ENCODE results near the gene LRP1-AS.

Gene LRP1-AS

DNA sequence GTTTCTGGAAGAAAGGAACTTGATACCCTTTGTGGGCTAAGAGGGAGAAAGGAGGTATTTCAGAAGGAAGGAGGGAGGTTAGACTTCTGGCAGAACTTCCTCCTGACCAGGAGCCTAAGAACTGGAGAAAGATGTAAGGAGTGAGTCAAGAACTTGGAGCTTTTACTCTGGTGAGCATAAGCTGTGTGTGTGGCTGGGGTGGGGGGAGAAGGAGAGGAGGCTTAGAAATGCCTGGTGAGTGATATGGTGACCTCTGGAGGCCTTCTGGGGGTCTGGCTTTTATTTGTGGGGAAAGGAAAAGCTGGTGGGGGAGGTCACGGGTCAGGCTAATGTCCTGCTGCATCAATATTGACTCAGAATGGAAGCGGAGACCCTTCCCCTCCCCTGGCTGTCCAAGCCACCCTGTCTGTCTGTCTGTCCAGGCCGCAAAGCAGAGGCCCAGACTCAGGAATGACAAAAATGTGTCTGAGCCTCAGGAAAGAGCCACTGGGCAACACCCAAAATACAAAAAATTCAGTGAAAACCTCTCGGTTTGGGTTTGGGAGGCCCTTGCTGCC is 14.3 kb downstream of the LRP1-AS start:
- peaks cover 52 to 54% of the 10 kb centered on the region in 2 donors for H3K4me1 ChIP-seq (ENCODE audit: control insufficient read depth in 1 of 2, insufficient read depth in 2 of 2, low read length in 2 of 2)
- H3K9ac ChIP-seq (ENCODE audit: low read depth in 1 of 2, low read length in 2 of 2): peak overlapping the region in 1 of 2 donors; percentile 23
- H3K4me3 ChIP-seq (ENCODE audit: low read depth in 1 of 2, low read length in 2 of 2): peak overlapping the region in 1 of 2 donors; percentile 8

DNA sequence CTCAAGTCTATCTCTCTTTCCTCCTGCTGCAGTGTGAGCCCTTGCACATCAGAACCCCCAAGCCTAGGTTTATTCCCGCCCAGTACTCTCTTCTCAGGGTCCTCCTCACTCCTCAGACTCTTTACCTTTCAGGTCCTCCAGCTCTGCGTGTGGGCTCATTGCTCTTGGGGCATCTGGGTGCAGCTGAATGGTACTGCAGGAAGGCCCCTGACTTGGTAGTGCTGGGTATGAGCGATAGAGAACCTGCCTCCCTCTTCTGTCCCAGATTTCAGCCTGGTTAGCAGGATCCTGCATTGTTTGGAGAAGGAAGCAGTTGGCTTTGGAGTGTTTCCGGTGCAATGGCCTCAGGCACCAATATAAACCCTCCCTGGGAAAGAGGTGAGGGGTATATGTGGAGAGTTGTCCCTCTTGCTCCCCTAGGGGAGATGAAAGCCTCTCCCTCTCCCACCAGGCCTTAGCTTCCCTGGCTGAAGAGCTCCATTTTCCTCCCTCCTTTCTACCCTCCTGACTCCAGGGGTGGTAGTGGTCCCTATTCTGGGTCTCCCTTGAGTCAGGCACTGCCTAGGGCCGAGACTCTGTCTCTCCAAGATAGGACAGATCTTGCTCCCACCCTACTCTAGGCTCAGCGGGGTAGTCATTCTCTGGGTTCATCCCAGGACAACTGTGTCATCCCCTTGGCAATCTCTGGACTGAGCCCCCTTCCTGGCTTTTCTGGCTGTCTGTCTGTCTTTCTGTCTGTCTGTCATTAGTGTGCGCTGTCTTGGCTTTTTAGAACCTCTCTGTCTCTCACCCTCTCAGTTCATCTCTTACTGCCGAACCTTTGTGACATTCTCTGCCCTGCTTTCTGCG is 15.3 kb downstream of the LRP1-AS start:
- H3K4me3 ChIP-seq (ENCODE audit: low read depth in 1 of 2, low read length in 2 of 2): peak overlapping the region in 1 of 2 donors; percentile 8
- no peaks in the 10 kb centered on the region for H3K27me3 ChIP-seq (ENCODE audit: control insufficient read depth in 1 of 2, insufficient read depth in 2 of 2, low read length in 2 of 2)
- H3K9ac ChIP-seq (ENCODE audit: low read depth in 1 of 2, low read length in 2 of 2): peak overlapping the region in 1 of 2 donors; percentile 23
- peaks cover 0 to 4% of the 10 kb centered on the region in 2 donors for H3K36me3 ChIP-seq (ENCODE audit: control insufficient read depth in 1 of 2, insufficient read depth in 2 of 2, low read length in 2 of 2)
- no peaks in the 10 kb centered on the region for H3K9me3 ChIP-seq (ENCODE audit: control insufficient read depth in 1 of 2, low read length in 2 of 2)
- H3K27ac ChIP-seq (ENCODE audit: low read depth, low read length): no peak overlapping the region
- H3K4me1 ChIP-seq (ENCODE audit: control insufficient read depth in 1 of 2, insufficient read depth in 2 of 2, low read length in 2 of 2): peaks cover 46 to 50% of the 10 kb centered on the region in 2 donors

More for the DNA sequence above, 14.3 kb downstream of the LRP1-AS start:
- H3K27me3 ChIP-seq (ENCODE audit: control insufficient read depth in 1 of 2, insufficient read depth in 2 of 2, low read length in 2 of 2): no peaks in the 10 kb centered on the region
- no peak overlapping the region for H3K27ac ChIP-seq (ENCODE audit: low read depth, low read length)
- no peaks in the 10 kb centered on the region for H3K9me3 ChIP-seq (ENCODE audit: control insufficient read depth in 1 of 2, low read length in 2 of 2)
- peaks cover 0 to 4% of the 10 kb centered on the region in 2 donors for H3K36me3 ChIP-seq (ENCODE audit: control insufficient read depth in 1 of 2, insufficient read depth in 2 of 2, low read length in 2 of 2)

DNA sequence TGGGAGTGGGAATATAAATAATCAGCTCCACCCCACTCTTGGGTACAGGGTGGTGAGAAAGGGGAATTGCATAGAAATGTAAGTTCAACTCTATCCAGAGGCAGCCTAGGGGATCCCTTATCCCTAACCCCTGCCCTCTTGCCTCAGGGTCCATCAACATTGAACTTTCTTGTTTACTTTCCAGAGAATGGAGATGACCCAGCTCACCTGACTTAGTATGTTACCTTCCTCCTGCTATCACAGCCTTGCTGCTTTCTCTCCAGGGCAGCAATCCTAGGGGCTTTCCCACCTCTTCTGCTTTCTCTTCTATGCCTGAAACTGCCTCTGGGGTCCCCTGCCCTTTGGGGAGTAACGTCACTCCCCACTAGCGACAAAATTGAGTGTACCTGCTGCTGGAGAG is 16.5 kb downstream of the LRP1-AS start:
- H3K36me3 ChIP-seq (ENCODE audit: control insufficient read depth in 1 of 2, insufficient read depth in 2 of 2, low read length in 2 of 2): peaks cover 0 to 4% of the 10 kb centered on the region in 2 donors
- H3K9me3 ChIP-seq (ENCODE audit: control insufficient read depth in 1 of 2, low read length in 2 of 2): no peaks in the 10 kb centered on the region
- H3K9ac ChIP-seq (ENCODE audit: low read depth in 1 of 2, low read length in 2 of 2): peak overlapping the region; percentile 26 to 85
- no peaks in the 10 kb centered on the region for H3K27me3 ChIP-seq (ENCODE audit: control insufficient read depth in 1 of 2, insufficient read depth in 2 of 2, low read length in 2 of 2)
- H3K4me1 ChIP-seq (ENCODE audit: control insufficient read depth in 1 of 2, insufficient read depth in 2 of 2, low read length in 2 of 2): peaks cover 52 to 53% of the 10 kb centered on the region in 2 donors
- peak overlapping the region; percentile 41 to 82 for H3K4me3 ChIP-seq (ENCODE audit: low read depth in 1 of 2, low read length in 2 of 2)
- H3K27ac ChIP-seq (ENCODE audit: low read depth, low read length): no peak overlapping the region

DNA sequence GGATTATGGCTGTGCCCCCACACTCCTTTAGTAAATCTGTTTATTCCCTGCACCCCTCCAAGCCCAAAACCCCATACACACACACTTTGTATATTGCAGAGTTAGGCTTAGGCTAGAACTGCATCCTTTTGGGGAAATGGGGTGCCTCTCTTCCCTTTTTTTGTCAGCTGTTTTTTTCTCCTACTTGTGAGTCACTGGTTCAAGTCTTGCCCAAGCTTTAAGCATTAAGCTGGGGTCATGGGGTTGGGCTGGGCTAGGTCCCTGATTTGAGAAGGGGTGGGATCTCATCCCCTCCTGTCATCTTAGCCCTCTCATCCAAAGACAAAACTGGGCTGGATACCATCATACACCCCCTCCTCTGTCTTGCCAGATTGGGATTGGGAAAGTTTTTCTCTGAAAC is 17.5 kb downstream of the LRP1-AS start:
- H3K4me3 ChIP-seq (ENCODE audit: low read depth in 1 of 2, low read length in 2 of 2): peak overlapping the region; percentile 82 to 89
- H3K4me1 ChIP-seq (ENCODE audit: control insufficient read depth in 1 of 2, insufficient read depth in 2 of 2, low read length in 2 of 2): peaks cover 44 to 48% of the 10 kb centered on the region in 2 donors
- H3K9me3 ChIP-seq (ENCODE audit: control insufficient read depth in 1 of 2, low read length in 2 of 2): no peaks in the 10 kb centered on the region
- H3K9ac ChIP-seq (ENCODE audit: low read depth in 1 of 2, low read length in 2 of 2): peak overlapping the region; percentile 63 to 85
- H3K27me3 ChIP-seq (ENCODE audit: control insufficient read depth in 1 of 2, insufficient read depth in 2 of 2, low read length in 2 of 2): no peaks in the 10 kb centered on the region
- peak overlapping the region; percentile 42 for H3K27ac ChIP-seq (ENCODE audit: low read depth, low read length)
- peaks cover 0 to 4% of the 10 kb centered on the region in 2 donors for H3K36me3 ChIP-seq (ENCODE audit: control insufficient read depth in 1 of 2, insufficient read depth in 2 of 2, low read length in 2 of 2)

DNA sequence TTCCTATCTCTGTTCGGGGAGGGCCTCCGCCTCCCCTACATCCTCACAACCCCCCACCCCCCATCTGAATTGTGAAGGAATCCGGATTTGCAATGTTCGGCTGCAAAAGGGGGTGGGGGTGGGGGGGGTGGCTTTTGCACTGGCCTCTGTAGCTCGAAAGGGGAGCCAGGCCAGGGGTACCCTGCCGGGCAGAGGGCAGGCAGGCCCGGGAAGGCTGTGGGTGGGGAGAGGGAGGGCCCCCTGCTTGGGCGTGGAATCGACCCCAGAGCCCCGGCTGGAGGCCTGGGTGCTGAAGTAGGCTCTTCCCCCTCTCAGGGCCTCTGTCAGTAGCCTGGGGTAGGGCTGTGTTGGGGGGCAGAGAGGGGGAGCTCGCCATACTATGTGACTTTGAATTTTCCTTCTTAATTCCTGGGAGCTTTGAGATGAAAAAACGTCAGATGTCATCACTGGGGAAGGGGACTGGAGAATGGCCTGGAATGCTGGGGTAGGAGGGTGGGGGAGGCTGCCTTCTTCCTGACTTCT is 18.0 kb downstream of the LRP1-AS start:
- H3K9ac ChIP-seq (ENCODE audit: low read depth in 1 of 2, low read length in 2 of 2): peak overlapping the region; percentile 78 to 85
- no peaks in the 10 kb centered on the region for H3K27me3 ChIP-seq (ENCODE audit: control insufficient read depth in 1 of 2, insufficient read depth in 2 of 2, low read length in 2 of 2)
- no peaks in the 10 kb centered on the region for H3K9me3 ChIP-seq (ENCODE audit: control insufficient read depth in 1 of 2, low read length in 2 of 2)
- peak overlapping the region; percentile 42 for H3K27ac ChIP-seq (ENCODE audit: low read depth, low read length)
- peak overlapping the region; percentile 82 to 89 for H3K4me3 ChIP-seq (ENCODE audit: low read depth in 1 of 2, low read length in 2 of 2)
- H3K36me3 ChIP-seq (ENCODE audit: control insufficient read depth in 1 of 2, insufficient read depth in 2 of 2, low read length in 2 of 2): peaks cover 0 to 4% of the 10 kb centered on the region in 2 donors
- H3K4me1 ChIP-seq (ENCODE audit: control insufficient read depth in 1 of 2, insufficient read depth in 2 of 2, low read length in 2 of 2): peaks cover 44 to 52% of the 10 kb centered on the region in 2 donors

DNA sequence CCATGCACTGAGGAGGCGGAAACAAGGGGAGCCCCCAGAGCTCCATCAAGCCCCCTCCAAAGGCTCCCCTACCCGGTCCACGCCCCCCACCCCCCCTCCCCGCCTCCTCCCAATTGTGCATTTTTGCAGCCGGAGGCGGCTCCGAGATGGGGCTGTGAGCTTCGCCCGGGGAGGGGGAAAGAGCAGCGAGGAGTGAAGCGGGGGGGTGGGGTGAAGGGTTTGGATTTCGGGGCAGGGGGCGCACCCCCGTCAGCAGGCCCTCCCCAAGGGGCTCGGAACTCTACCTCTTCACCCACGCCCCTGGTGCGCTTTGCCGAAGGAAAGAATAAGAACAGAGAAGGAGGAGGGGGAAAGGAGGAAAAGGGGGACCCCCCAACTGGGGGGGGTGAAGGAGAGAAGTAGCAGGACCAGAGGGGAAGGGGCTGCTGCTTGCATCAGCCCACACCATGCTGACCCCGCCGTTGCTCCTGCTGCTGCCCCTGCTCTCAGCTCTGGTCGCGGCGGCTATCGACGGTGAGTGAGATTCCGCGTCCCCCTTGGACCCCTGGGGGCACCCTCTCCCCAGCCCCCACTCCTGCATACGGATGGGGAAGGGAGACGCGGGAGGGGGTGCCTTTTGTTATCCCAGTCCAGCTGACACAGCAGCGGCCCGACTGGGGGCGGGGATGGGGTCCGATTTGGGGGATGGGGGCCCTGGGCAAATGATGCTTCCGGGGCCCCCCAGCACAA is 18.7 kb downstream of the LRP1-AS start:
- H3K4me1 ChIP-seq (ENCODE audit: control insufficient read depth in 1 of 2, insufficient read depth in 2 of 2, low read length in 2 of 2): peaks cover 44 to 52% of the 10 kb centered on the region in 2 donors

DNA sequence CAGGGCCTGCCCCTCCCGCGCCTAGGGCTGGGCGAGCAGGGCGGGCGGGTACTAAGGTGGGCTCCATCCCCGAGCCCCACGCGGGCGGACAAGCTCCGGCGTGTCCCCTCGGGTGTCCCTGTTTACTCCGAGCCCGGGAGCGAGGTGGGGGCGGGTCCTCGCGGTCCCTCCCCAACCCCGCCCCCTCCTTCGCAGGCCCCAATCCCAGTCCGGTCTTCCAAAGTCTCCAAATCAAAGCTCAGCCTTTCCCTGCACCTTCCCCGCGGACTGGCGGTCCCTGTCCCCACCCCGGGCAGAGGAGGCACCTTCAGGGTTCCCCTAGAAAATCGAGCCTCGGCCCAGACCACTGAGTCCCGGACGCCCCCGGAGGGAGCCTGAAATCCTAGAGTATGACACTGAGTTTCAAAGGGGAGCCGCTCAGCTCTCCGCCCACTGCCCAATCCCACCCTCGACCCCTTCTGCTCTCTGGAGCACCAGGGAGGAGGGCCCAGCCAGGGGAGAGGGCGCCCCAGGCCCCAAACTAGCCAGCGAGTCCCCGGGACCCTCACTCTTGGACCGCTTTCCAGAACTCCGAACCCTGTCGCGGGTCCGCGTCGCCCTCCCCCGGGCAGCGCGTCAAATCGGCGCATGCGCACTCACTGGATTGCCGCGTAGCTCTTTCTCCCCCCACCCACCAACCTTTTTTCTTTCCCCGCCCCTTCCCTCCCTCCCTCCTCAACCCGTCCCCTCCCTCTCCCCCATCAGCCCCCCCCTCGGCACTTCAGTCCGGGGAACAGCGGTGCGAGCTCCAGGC is 19.5 kb downstream of the LRP1-AS start, which contains the start of gene LRP1:
Gene LRP1, plus strand, starts transcription at position 758 of the 793 bp plus-strand sequence. CDS start 482 bp downstream, outside the sequence.
- Histone ChIP-seq H3K9me3 (ENCODE audit: control insufficient read depth in 1 of 2, low read length in 2 of 2) (no peaks in the 10 kb centered on the region), H3K36me3 (ENCODE audit: control insufficient read depth in 1 of 2, insufficient read depth in 2 of 2, low read length in 2 of 2) (peaks cover 0 to 4% of the 10 kb centered on the region in 2 donors), H3K9ac (ENCODE audit: low read depth in 1 of 2, low read length in 2 of 2) (peak within 1 kb of the TSS; percentile 78 to 89), H3K27ac (ENCODE audit: low read depth, low read length) (peak within 1 kb of the TSS; percentile 96), H3K27me3 (ENCODE audit: control insufficient read depth in 1 of 2, insufficient read depth in 2 of 2, low read length in 2 of 2) (no peaks in the 10 kb centered on the region), H3K4me3 (ENCODE audit: low read depth in 1 of 2, low read length in 2 of 2) (peak within 1 kb of the TSS; percentile 82 to 89), H3K4me1 (ENCODE audit: control insufficient read depth in 1 of 2, insufficient read depth in 2 of 2, low read length in 2 of 2) (peaks cover 40 to 48% of the 10 kb centered on the region in 2 donors)

More for the DNA sequence above, 18.7 kb downstream of the LRP1-AS start:
- H3K27me3 ChIP-seq (ENCODE audit: control insufficient read depth in 1 of 2, insufficient read depth in 2 of 2, low read length in 2 of 2): no peaks in the 10 kb centered on the region
- no peaks in the 10 kb centered on the region for H3K9me3 ChIP-seq (ENCODE audit: control insufficient read depth in 1 of 2, low read length in 2 of 2)
- H3K9ac ChIP-seq (ENCODE audit: low read depth in 1 of 2, low read length in 2 of 2): peak overlapping the region; percentile 78 to 85
- H3K27ac ChIP-seq (ENCODE audit: low read depth, low read length): peak overlapping the region; percentile 39
- peak overlapping the region; percentile 82 to 89 for H3K4me3 ChIP-seq (ENCODE audit: low read depth in 1 of 2, low read length in 2 of 2)
- peaks cover 0 to 4% of the 10 kb centered on the region in 2 donors for H3K36me3 ChIP-seq (ENCODE audit: control insufficient read depth in 1 of 2, insufficient read depth in 2 of 2, low read length in 2 of 2)

DNA sequence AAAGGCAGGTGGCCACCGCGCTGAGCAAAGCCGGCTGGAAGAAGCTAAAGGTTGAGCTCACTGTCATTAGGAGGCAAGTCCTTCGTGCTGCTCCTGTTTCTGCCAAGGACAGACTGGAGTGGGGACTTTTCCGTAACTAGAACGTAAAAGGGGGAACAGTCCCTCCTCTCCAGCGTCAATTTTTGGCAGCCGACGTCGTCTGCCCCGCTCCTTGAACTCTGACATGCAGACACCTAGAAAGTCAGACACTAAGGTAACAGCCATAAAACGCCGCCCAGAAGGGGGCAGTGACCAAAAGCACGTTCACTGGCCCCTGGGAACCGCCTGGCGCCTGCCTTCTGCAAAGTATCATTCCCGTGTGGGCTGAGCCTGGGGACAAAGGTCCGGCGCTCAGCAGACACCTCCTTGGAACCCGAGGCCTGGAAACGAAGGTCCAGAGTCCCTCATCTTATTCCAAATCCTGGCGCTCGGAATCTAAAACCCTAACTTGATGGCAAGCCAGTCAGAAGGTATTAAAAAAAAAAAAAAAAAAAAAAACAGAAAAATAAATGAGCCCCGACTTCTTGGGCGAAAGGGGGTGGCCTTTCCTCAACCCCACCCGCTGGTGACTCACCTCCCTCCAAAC is 20.2 kb downstream of the LRP1-AS start:
- H3K36me3 ChIP-seq (ENCODE audit: control insufficient read depth in 1 of 2, insufficient read depth in 2 of 2, low read length in 2 of 2): peaks cover 0 to 3% of the 10 kb centered on the region in 2 donors
- H3K27me3 ChIP-seq (ENCODE audit: control insufficient read depth in 1 of 2, insufficient read depth in 2 of 2, low read length in 2 of 2): no peaks in the 10 kb centered on the region
- H3K4me1 ChIP-seq (ENCODE audit: control insufficient read depth in 1 of 2, insufficient read depth in 2 of 2, low read length in 2 of 2): peaks cover 36 to 41% of the 10 kb centered on the region in 2 donors
- peak overlapping the region; percentile 73 to 89 for H3K9ac ChIP-seq (ENCODE audit: low read depth in 1 of 2, low read length in 2 of 2)
- H3K27ac ChIP-seq (ENCODE audit: low read depth, low read length): peak overlapping the region; percentile 96
- H3K4me3 ChIP-seq (ENCODE audit: low read depth in 1 of 2, low read length in 2 of 2): peak overlapping the region; percentile 82 to 89
- H3K9me3 ChIP-seq (ENCODE audit: control insufficient read depth in 1 of 2, low read length in 2 of 2): no peaks in the 10 kb centered on the region

DNA sequence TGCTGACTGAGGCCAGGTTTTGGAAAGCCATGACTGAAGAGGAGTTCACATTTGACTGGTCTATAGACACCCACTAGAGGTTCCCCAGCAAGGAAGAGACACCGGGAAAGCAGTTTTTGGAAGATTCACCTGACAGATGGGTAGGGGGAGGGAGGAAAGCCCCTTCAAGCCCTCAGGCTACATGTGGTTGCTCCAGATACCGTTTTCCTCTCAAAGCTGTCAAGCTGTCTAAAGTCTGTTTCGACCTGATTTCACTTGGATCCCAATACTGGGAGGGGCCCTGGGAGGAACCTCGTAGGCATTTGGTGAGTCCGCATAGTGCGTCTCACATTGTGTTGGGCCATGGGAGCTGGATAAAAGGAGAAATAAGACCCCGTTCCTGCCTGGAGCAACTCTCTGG is 20.9 kb downstream of the LRP1-AS start:
- H3K4me1 ChIP-seq (ENCODE audit: control insufficient read depth in 1 of 2, insufficient read depth in 2 of 2, low read length in 2 of 2): peaks cover 30 to 35% of the 10 kb centered on the region in 2 donors
- peak overlapping the region; percentile 73 to 89 for H3K9ac ChIP-seq (ENCODE audit: low read depth in 1 of 2, low read length in 2 of 2)
- peak overlapping the region; percentile 49 for H3K27ac ChIP-seq (ENCODE audit: low read depth, low read length)
- no peaks in the 10 kb centered on the region for H3K9me3 ChIP-seq (ENCODE audit: control insufficient read depth in 1 of 2, low read length in 2 of 2)
- H3K4me3 ChIP-seq (ENCODE audit: low read depth in 1 of 2, low read length in 2 of 2): peak overlapping the region; percentile 82 to 89
- H3K27me3 ChIP-seq (ENCODE audit: control insufficient read depth in 1 of 2, insufficient read depth in 2 of 2, low read length in 2 of 2): no peaks in the 10 kb centered on the region
- H3K36me3 ChIP-seq (ENCODE audit: control insufficient read depth in 1 of 2, insufficient read depth in 2 of 2, low read length in 2 of 2): no peaks in the 10 kb centered on the region

Measured in duodenal mucosa (tissue), 2 donors.